Pancreas (tissue), 10 donors: Measurements from ENCODE around the gene IFI27L1. TPM values are rescaled to one million over a fixed set of nuclear protein-coding genes. Genes with fewer than 3 reads are reported as not detected.

Source experiments
- ATAC-seq, 4 donors: fragments of 200-7000 bp; cut with Tn5 transposase; one replicate each; pipeline versions ENCODE4 v1.8.0 to v1.9.1; 2020; ENCODE audit warnings: mild to moderate bottlenecking in 4 of 4, moderate library complexity in 4 of 4
- DNase-seq, 6 donors: peaks; one replicate each; pipeline ENCODE4 v3.0.0-alpha.2; 2020
- FAIRE-seq: peaks from 2 replicates; lab custom pipeline; 2012; peaks lifted over from hg19 to GRCh38; lab: Jason Lieb, UNC
- H3K27ac ChIP-seq, 4 donors: fragments of 200-600 bp; sonication (generic); 1 replicate in 3 of 4; 2 replicates in 1 of 4; pipeline versions ENCODE4 v1.5.0 to v1.8.0; 2020
- H3K27me3 ChIP-seq, 4 donors: fragments of 200-600 bp; one replicate each; pipeline ENCODE4 v1.8.0; 2021
- H3K36me3 ChIP-seq, 3 donors: fragments of 200-600 bp; sonication (generic) in 1 of 3; one replicate each; pipeline versions ENCODE4 v1.5.0 to v1.8.0; 2020 to 2021
- H3K4me1 ChIP-seq, 3 donors: fragments of 200-600 bp; one replicate each; pipeline ENCODE4 v1.8.0; 2021
- H3K4me3 ChIP-seq, 4 donors: fragments of 200-600 bp; sonication (generic) in 2 of 4; one replicate each; pipeline versions ENCODE4 v1.5.0 to v1.8.0; 2020 to 2021
- H3K9me3 ChIP-seq, 4 donors: fragments of 200-600 bp; one replicate each; pipeline ENCODE4 v1.8.0; 2021
- WGBS, 2 donors: extraction: QIAGEN DNeasy Blood & Tissue Kit; methylation state at CpG; one replicate each; pipeline ENCODE4 v1.1.7; 2013; 5-methylcytosine and 5-hydroxymethylcytosine counted together
- intact Hi-C, 3 donors: fragments of 100-400 bp; cut with DNase I; formaldehyde crosslinking; loops; one replicate each; pipeline versions ENCODE4 v1.11.1 to v1.14.2; 2022
- polyA plus RNA-seq, 2 donors: library from polyadenylated mRNA; stranded (reverse); fragments of 200-250 nt; gene quantifications; one replicate each; pipeline ENCODE4 v1.2.3, GENCODE V29; 2013
- total RNA-seq, 6 donors: library from RNA; stranded (reverse); fragmentation: NEBNext Ultra II Directional in 4 of 6; extraction: Animal tissue kit (Norgen Biotek cat#: 25700) in 4 of 6; gene quantifications; one replicate each; pipeline versions ENCODE4 v1.2.1 to v1.2.4, GENCODE V29; 2021 to 2023
- TF ChIP-seq, protein P1 (sequence below), 4 donors: fragments of 200-600 bp; sonication (generic) in 3 of 4; IDR thresholded peaks; one replicate each; pipeline versions ENCODE4 v1.5.0 to v1.8.0; 2021; ENCODE audit warnings: antibody characterized with exemption in 4 of 4
- donor health status: healthy with polysubstance abuse.
- donor health status: DM: no; HTN: no; CAD: no; lungs with moderate emphysema.
- donor health status: DM: no; HTN: no; CAD: no.
- donor health status: control.
- donor health status: control.
- donor health status: Bipolar disorder and iron deficiency.
- donor health status: DM: yes; HTN: yes; CAD: no.
- donor health status: DM: no; HTN: no; CAD: no.
- donor health status: DM: no; HTN: no; CAD: no.
- donor health status: DM: yes; HTN: yes; CAD: no.

The IFI27L1 gene
- total and polyA plus RNA-seq, 8 donors = 3.8 to 14.3 (median 7.7) TPM

DNA sequence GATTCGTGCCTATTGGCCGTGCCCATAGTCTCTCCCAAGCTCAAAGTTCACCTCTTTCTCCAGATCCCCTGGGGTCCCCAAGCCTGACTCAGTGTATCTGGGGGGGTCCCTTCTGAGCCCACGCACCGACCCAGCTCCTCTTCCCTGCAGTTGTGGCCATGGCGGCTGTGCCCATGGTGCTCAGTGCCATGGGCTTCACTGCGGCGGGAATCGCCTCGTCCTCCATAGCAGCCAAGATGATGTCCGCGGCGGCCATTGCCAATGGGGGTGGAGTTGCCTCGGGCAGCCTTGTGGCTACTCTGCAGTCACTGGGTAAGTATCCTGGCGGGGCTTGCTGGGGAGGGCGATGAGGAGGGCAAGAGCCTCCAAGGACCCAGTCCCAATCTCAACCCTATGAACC is 34.5 kb downstream of the IFI27L1 start:
- Histone ChIP-seq H3K4me3 (no peak overlapping the region), H3K9me3 (no peaks in the 10 kb centered on the region), H3K36me3 (no peaks in the 10 kb centered on the region), H3K27me3 (no peaks in the 10 kb centered on the region), H3K27ac (no peak overlapping the region), H3K4me1 (no peaks in the 10 kb centered on the region)
- ATAC-seq (no peak), DNase-seq (peak in 1 of 6 donors; percentile 46), FAIRE-seq (no peak)
- WGBS, 2 donors = 81 to 93% methylated on average over 15 of the region's 15 CpGs
- intact Hi-C loops = no loop called here
- TF ChIP-seq, protein P1, sequence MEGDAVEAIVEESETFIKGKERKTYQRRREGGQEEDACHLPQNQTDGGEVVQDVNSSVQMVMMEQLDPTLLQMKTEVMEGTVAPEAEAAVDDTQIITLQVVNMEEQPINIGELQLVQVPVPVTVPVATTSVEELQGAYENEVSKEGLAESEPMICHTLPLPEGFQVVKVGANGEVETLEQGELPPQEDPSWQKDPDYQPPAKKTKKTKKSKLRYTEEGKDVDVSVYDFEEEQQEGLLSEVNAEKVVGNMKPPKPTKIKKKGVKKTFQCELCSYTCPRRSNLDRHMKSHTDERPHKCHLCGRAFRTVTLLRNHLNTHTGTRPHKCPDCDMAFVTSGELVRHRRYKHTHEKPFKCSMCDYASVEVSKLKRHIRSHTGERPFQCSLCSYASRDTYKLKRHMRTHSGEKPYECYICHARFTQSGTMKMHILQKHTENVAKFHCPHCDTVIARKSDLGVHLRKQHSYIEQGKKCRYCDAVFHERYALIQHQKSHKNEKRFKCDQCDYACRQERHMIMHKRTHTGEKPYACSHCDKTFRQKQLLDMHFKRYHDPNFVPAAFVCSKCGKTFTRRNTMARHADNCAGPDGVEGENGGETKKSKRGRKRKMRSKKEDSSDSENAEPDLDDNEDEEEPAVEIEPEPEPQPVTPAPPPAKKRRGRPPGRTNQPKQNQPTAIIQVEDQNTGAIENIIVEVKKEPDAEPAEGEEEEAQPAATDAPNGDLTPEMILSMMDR (IDR thresholded peaks at IDR 0.05) = no peak

DNA sequence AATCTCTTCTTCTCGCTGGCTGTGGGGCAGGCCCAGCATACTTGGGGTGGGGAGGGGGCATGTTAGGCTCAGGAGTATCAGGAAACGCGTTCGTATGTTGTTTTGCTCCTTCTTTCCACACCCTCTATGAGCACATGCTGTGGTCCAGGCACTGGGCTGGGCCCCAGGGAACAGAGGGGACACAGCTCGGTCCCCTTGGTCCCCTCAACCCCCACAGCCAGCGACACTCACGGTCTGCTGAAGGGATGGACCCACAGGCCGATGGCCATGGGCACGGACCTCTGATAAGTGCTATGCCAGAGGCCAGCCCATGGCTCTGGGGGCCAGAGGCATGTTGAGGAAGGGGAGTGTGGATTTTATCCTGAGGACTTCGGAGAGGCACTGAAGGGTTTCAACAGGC is 35.6 kb downstream of the IFI27L1 start:
- H3K27me3 ChIP-seq = no peaks in the 10 kb centered on the region
- peak in 1 of 6 donors; percentile 30 for DNase-seq
- H3K27ac ChIP-seq = no peak overlapping the region
- 78 to 83% methylated on average over 10 of the region's 10 CpGs for WGBS, 2 donors
- intact Hi-C loops = no loop called here
- H3K4me3 ChIP-seq = no peak overlapping the region
- no peaks in the 10 kb centered on the region for H3K9me3 ChIP-seq
- no peaks in the 10 kb centered on the region for H3K36me3 ChIP-seq
- ATAC-seq = no peak
- H3K4me1 ChIP-seq = no peaks in the 10 kb centered on the region
- FAIRE-seq = no peak
- TF ChIP-seq, protein P1 (IDR thresholded peaks at IDR 0.05) = no peak

DNA sequence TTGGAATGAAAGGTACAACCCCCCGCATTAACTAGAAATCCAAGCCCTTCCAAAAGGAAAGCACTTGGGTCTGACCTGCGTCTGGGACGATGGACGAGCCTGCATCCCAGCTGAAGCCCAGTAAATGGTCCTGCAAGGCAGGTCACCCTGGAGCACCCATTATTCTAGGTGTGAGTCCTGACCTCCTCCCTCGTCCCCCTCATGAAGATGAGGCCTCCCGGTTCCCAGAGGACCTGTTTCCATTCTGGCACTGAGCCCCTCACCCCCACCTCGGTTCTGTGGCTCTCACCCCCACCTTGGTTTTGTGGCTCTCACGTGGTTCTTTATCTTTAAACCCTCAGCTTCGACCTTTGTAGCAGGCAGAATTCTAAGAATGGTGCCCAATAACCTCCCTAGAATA is 36.7 kb downstream of the IFI27L1 start:
- intact Hi-C loops = no loop called here
- FAIRE-seq (no peak), ATAC-seq (no peak)

DNA sequence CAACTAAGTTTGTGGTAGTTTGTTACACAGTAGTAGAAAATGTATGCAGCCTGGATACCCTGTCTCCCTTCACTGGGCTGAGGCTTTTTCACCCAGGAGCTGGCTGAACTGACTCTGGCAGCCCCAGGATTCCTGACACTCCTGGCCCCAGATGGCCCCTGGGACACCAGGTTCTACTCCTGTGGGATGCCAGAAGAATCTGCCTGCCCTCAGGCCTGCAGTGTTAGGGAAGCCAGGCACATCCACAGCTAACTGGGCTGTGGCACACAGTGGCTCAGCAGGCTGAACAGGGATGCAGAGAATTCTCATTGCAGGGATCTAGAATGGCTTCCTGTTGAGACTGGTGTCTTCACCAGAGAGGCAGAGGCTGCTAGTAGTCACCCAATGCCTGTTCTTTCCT is 38.0 kb downstream of the IFI27L1 start:
- FAIRE-seq (no peak), ATAC-seq (no peak), DNase-seq (peak in 1 of 6 donors; percentile 20)
- Histone ChIP-seq H3K36me3 (no peaks in the 10 kb centered on the region), H3K27ac (no peak overlapping the region), H3K4me3 (no peak overlapping the region), H3K4me1 (no peaks in the 10 kb centered on the region), H3K9me3 (no peaks in the 10 kb centered on the region), H3K27me3 (no peaks in the 10 kb centered on the region)
- TF ChIP-seq, protein P1 (IDR thresholded peaks at IDR 0.05) = no peak
- intact Hi-C loops = no loop called here

More for the DNA sequence above, 36.7 kb downstream of the IFI27L1 start:
- Histone ChIP-seq H3K36me3 (no peaks in the 10 kb centered on the region), H3K4me3 (no peak overlapping the region), H3K4me1 (no peaks in the 10 kb centered on the region), H3K27me3 (no peaks in the 10 kb centered on the region), H3K9me3 (no peaks in the 10 kb centered on the region), H3K27ac (no peak overlapping the region)
- peak in 1 of 6 donors; percentile 9 for DNase-seq
- TF ChIP-seq, protein P1 (IDR thresholded peaks at IDR 0.05) = no peak
- 61 to 73% methylated on average over 9 of the region's 9 CpGs for WGBS, 2 donors

DNA sequence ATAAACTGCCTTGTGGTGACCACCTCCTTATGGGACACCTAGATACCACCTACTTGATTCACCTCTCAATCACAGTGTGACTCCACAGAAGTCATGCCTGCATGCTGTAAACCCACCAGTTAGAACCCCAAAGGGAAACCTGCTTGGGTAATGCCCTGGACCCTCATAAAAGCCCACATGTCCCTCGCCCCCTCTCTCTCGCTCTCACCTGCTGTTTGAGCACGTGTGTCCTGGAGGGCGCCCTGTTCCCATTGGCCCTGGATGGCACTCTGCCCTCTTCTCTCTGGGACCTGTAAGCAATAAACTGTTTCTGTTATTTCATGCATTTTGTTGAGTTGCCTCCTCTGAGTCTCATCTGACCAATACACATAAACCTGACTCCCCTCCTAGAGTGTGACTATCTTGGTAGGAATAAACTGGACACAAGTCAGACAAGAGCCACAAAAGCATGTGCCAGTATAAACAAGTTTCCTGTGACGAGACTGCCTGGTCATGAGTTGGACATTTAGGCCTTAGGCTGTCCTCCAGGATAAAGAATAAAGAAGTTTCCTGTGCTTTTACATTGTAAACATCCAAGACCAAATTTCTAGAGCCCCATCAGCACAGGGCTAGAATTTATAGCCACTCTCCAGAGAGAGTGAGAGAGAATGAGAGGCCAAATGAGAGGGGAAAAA is 39.7 kb downstream of the IFI27L1 start:
- intact Hi-C loops = no loop called here
- 82 to 87% methylated on average over 5 of the region's 5 CpGs for WGBS, 2 donors
- peak in 1 of 6 donors; percentile 13 for DNase-seq

More for the DNA sequence above, 39.7 kb downstream of the IFI27L1 start:
- Histone ChIP-seq H3K9me3 (no peaks in the 10 kb centered on the region), H3K4me1 (no peaks in the 10 kb centered on the region), H3K27me3 (no peaks in the 10 kb centered on the region), H3K4me3 (no peak overlapping the region), H3K27ac (no peak overlapping the region), H3K36me3 (no peaks in the 10 kb centered on the region)
- TF ChIP-seq, protein P1 (IDR thresholded peaks at IDR 0.05) = no peak
- FAIRE-seq (no peak), ATAC-seq (no peak)
